ENCODE measurements around the gene BEX2.
"Not testable (repeated sequence)": the region's sequence is repeated elsewhere in the genome, so short reads cannot be mapped to it uniquely, and the experiment has no call there.

The BEX2 gene

DNA sequence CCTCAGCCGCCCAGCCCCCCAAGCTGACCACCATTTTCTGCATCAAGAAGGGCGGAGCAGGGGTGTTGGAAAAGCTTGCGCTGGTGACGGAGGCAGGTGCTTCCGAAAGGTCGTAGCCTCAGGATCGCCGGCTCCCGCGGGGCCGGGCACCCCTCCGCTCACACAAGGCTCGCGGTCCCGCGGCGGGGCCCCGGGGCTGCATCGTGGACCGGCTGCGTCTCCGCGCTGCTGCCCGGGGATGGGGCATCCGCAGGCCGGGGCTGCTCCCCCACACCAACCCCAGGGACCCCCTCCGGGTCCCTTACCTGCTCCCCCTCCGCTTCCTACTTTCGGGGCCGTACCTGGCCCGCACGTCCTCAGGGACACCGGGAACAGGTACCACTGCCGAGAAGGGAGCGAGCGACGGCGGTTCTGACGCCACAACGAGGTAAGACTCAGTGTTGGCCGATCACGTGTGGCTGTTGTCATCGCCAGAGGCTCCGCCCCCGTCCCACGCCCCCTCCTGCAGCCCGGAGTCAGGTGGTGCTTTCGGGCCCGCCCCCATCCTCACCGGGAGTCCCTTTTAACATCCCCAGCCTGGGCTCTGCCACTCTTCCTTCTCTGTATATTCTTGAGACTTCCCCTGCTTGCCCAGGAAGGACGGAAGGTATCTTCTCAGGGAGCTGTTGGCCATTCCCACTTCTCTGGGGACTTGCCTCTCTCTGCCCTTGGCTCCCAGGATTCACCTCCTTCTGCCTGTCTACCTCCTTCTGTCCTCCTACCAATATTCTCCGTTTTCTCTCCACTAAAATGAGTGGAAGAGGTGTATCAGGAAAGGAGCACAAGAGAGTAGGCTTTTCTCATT is at the start of gene BEX2:
TSS of gene BEX2 (minus strand) at position 436 of the 844 bp plus-strand sequence. CDS start 1,014 bp downstream, outside the sequence.
- H3K9ac ChIP-seq (ENCODE audit: low read length in 5 of 5) = no peak within 1 kb of the TSS
- no peak within 1 kb of the TSS for H3K27ac ChIP-seq (ENCODE audit: low read depth, low read length)
- no peaks in the 10 kb centered on the region for H3K36me3 ChIP-seq (ENCODE audit: control insufficient read depth in 5 of 5, insufficient read depth in 5 of 5, low read length in 5 of 5)
- no peaks in the 10 kb centered on the region for H3K9me3 ChIP-seq (ENCODE audit: control insufficient read depth in 5 of 5, low read length in 5 of 5)
- peak within 1 kb of the TSS; percentile 40 to 59 (median 56) for H3K4me3 ChIP-seq (ENCODE audit: low read depth in 1 of 5, low read length in 5 of 5)
- H3K27me3 ChIP-seq (ENCODE audit: control insufficient read depth in 5 of 5, insufficient read depth in 4 of 5, low read length in 5 of 5) = peaks cover 13 to 21% (median 15%) of the 10 kb centered on the region in 5 donors
- peaks cover 0 to 9% (median 4%) of the 10 kb centered on the region in 5 donors for H3K4me1 ChIP-seq (ENCODE audit: control insufficient read depth in 5 of 5, insufficient read depth in 5 of 5, low read length in 5 of 5)

DNA sequence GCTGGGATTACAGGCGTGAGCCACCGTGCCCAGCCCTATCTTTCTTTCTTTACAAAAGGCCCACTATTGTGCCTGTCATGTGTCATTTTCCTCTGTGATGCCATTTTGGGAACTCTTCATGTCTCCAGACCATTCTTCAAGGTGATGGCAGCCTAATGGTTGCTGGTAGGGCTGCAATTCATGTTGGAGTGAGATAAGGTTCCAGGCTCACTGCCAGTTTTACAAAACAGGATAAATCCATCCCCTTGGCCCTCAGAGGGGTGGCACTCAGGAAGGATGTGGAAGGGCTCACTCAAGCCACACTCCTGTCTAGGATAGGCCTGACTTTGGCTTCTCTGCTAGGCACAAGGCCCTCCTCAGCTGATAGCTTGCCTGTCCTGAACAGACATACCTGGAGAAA is 49.3 kb upstream of the BEX2 start:
- Histone ChIP-seq H3K9me3 (ENCODE audit: control insufficient read depth in 5 of 5, low read length in 5 of 5) (no peaks in the 10 kb centered on the region), H3K4me1 (ENCODE audit: control insufficient read depth in 5 of 5, insufficient read depth in 5 of 5, low read length in 5 of 5) (peaks cover 0 to 4% (median 0%) of the 10 kb centered on the region in 5 donors), H3K4me3 (ENCODE audit: low read depth in 1 of 5, low read length in 5 of 5) (no peak overlapping the region), H3K9ac (ENCODE audit: low read length in 5 of 5) (no peak overlapping the region), H3K36me3 (ENCODE audit: control insufficient read depth in 5 of 5, insufficient read depth in 5 of 5, low read length in 5 of 5) (no peaks in the 10 kb centered on the region), H3K27ac (ENCODE audit: low read depth, low read length) (no peak overlapping the region), H3K27me3 (ENCODE audit: control insufficient read depth in 5 of 5, insufficient read depth in 4 of 5, low read length in 5 of 5) (peaks cover 0 to 2% (median 0%) of the 10 kb centered on the region in 5 donors)

DNA sequence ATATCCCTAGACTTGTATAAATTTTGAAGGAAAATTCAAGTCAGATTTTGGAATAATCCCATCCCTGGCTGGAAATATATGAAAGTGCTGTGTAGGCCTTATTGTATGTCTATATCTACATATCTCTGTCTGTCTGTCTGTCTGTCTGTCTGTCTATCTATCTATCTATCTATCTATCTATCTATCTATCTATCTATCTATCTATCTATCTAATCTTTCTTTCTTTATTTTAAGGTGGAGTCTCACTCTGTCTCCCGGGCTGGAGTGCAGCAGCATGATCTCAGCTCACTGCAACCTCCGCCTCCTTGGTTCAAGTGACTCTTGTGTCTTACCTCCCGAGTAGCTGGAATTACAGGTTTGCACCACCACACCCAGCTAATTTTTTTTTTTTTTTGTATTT is 48.8 kb upstream of the BEX2 start:
- not testable (repeated sequence) for H3K9me3 ChIP-seq (ENCODE audit: control insufficient read depth in 5 of 5, low read length in 5 of 5); H3K27ac ChIP-seq (ENCODE audit: low read depth, low read length); H3K9ac ChIP-seq (ENCODE audit: low read length in 5 of 5); H3K4me1 ChIP-seq (ENCODE audit: control insufficient read depth in 5 of 5, insufficient read depth in 5 of 5, low read length in 5 of 5); H3K27me3 ChIP-seq (ENCODE audit: control insufficient read depth in 5 of 5, insufficient read depth in 4 of 5, low read length in 5 of 5); H3K36me3 ChIP-seq (ENCODE audit: control insufficient read depth in 5 of 5, insufficient read depth in 5 of 5, low read length in 5 of 5); H3K4me3 ChIP-seq (ENCODE audit: low read depth in 1 of 5, low read length in 5 of 5)

DNA sequence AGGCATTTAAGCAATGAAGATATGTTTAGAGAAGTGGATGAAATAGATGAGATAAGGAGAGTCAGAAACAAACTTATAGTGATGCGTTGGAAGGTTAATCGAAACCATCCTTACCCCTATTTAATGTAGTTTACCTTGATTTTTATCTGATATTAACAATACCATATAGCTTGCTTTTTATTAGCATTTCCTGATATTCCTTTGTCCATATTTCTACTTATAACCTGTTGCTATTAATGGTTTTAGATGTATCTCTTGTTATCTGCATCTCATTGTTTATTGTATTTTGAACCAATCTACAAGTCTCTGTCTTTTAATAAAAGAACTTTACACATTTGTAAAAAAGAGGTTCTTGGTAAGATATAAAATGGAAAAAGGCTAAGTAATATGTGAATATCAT is 47.1 kb upstream of the BEX2 start:
- peak overlapping the region; percentile 96 for H3K27ac ChIP-seq (ENCODE audit: low read depth, low read length)
- H3K4me3 ChIP-seq (ENCODE audit: low read depth in 1 of 5, low read length in 5 of 5) = peak overlapping the region in 1 of 5 donors; percentile 81
- H3K9me3 ChIP-seq (ENCODE audit: control insufficient read depth in 5 of 5, low read length in 5 of 5) = no peaks in the 10 kb centered on the region
- peaks cover 0 to 4% (median 0%) of the 10 kb centered on the region in 5 donors for H3K4me1 ChIP-seq (ENCODE audit: control insufficient read depth in 5 of 5, insufficient read depth in 5 of 5, low read length in 5 of 5)
- no peaks in the 10 kb centered on the region for H3K36me3 ChIP-seq (ENCODE audit: control insufficient read depth in 5 of 5, insufficient read depth in 5 of 5, low read length in 5 of 5)
- no peak overlapping the region for H3K9ac ChIP-seq (ENCODE audit: low read length in 5 of 5)
- peaks cover 0 to 2% (median 0%) of the 10 kb centered on the region in 5 donors for H3K27me3 ChIP-seq (ENCODE audit: control insufficient read depth in 5 of 5, insufficient read depth in 4 of 5, low read length in 5 of 5)

DNA sequence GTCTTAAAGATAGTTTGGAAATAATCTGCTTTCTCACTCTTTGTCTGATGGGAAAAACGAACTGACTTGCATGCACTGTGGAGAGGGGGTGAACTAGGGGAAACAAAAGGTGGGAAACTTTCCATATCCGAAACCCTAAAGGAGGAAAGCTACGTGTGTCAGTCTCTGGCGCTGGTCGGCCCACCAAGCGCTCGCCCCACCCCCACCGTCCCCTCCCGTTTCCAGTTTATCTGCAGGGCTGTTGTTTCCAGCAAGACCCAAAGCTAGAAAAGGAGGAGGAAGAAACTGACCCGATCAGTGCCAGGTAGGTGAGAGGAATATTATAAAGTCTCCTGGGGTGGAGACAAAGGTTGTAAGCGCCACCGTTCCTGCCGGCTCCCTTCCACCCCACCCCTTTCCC is 46.1 kb upstream of the BEX2 start:
- Histone ChIP-seq H3K4me1 (ENCODE audit: control insufficient read depth in 5 of 5, insufficient read depth in 5 of 5, low read length in 5 of 5) (peaks cover 0 to 4% (median 0%) of the 10 kb centered on the region in 5 donors), H3K27ac (ENCODE audit: low read depth, low read length) (peak overlapping the region; percentile 96), H3K36me3 (ENCODE audit: control insufficient read depth in 5 of 5, insufficient read depth in 5 of 5, low read length in 5 of 5) (no peaks in the 10 kb centered on the region), H3K9ac (ENCODE audit: low read length in 5 of 5) (peak overlapping the region; percentile 79 to 87 (median 83)), H3K4me3 (ENCODE audit: low read depth in 1 of 5, low read length in 5 of 5) (peak overlapping the region; percentile 72 to 91 (median 79)), H3K9me3 (ENCODE audit: control insufficient read depth in 5 of 5, low read length in 5 of 5) (no peaks in the 10 kb centered on the region), H3K27me3 (ENCODE audit: control insufficient read depth in 5 of 5, insufficient read depth in 4 of 5, low read length in 5 of 5) (peaks cover 0 to 2% (median 0%) of the 10 kb centered on the region in 5 donors)

DNA sequence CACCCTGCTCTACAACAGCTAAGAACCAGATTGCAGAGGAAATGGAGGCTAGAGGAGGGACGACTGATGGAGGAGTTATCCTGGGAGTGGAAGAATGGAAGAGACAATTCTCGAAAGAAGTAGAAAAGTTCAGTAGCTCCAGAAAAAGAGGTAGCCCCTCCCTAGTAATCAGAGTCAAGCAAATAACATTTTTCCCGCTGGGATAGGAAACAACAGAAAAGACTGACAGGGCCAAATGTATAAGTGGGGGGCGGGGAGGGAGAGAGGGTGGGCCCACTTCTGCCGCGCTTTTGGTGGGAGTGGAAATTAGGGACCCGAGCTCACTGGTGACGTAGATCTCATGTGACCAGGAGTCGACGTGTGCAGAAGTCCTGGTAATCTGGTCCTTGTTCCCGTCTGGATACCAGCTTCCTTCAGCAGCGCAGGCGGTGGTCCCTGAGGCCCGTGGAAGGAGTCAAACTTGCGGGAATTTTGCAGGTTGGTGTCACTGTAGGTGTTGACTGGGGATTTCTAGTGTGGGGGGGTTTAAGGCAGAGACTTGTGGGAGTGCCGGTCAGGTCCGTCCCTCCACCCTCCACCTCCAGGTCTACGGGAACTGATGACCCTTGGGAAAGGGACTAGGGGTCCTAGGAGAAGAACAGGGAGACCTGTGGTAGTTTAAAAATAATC is 45.5 kb upstream of the BEX2 start, which contains the start of gene TCEAL9:
TSS of gene TCEAL9 (plus strand) at position 377 of the 669 bp plus-strand sequence. CDS start 1,179 bp downstream, outside the sequence.
- peak within 1 kb of the TSS; percentile 72 to 91 (median 79) for H3K4me3 ChIP-seq (ENCODE audit: low read depth in 1 of 5, low read length in 5 of 5)
- no peaks in the 10 kb centered on the region for H3K36me3 ChIP-seq (ENCODE audit: control insufficient read depth in 5 of 5, insufficient read depth in 5 of 5, low read length in 5 of 5)
- H3K27me3 ChIP-seq (ENCODE audit: control insufficient read depth in 5 of 5, insufficient read depth in 4 of 5, low read length in 5 of 5) = peaks cover 0 to 2% (median 0%) of the 10 kb centered on the region in 5 donors
- peak within 1 kb of the TSS; percentile 96 for H3K27ac ChIP-seq (ENCODE audit: low read depth, low read length)
- peak within 1 kb of the TSS; percentile 79 to 87 (median 83) for H3K9ac ChIP-seq (ENCODE audit: low read length in 5 of 5)
- H3K9me3 ChIP-seq (ENCODE audit: control insufficient read depth in 5 of 5, low read length in 5 of 5) = no peaks in the 10 kb centered on the region
- H3K4me1 ChIP-seq (ENCODE audit: control insufficient read depth in 5 of 5, insufficient read depth in 5 of 5, low read length in 5 of 5) = peaks cover 0 to 4% (median 0%) of the 10 kb centered on the region in 5 donors

DNA sequence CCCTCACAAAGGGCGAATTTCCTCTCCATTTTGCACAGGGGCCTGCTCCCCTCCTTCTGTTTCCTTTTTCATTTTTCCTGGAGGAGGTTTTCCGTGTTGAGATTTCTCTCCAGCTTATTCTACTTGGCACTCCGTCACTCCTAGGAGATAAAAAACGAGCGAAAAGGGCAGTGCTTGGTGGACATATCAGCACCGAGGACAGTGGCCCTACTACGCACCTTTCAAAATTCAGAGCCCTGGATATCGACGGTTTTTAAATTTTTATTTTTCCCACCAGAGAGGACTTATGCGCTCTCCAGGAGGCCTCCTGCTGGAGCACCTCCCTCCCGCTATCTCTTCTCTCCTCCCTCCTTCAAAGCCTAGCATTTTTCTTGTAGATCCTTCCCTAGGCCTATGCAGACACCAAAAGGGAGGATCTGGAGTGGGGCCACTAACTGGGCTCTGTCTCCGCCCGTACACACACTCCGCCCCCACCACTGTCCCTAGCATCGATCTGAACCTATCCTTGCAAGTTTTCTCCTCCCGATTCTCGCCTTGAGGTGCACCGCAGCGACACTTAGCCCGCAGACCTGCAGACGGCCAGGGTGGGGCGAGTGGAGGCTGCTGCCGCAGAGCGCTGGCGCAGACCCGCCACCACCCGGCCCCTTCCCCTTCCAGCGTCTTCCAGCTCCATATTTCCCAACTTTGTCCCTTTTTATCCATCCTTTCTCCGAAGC is 37.0 kb upstream of the BEX2 start:
- peaks cover 12 to 19% (median 15%) of the 10 kb centered on the region in 5 donors for H3K27me3 ChIP-seq (ENCODE audit: control insufficient read depth in 5 of 5, insufficient read depth in 4 of 5, low read length in 5 of 5)
- no peak overlapping the region for H3K9ac ChIP-seq (ENCODE audit: low read length in 5 of 5)
- no peaks in the 10 kb centered on the region for H3K36me3 ChIP-seq (ENCODE audit: control insufficient read depth in 5 of 5, insufficient read depth in 5 of 5, low read length in 5 of 5)
- H3K9me3 ChIP-seq (ENCODE audit: control insufficient read depth in 5 of 5, low read length in 5 of 5) = no peaks in the 10 kb centered on the region
- H3K4me3 ChIP-seq (ENCODE audit: low read depth in 1 of 5, low read length in 5 of 5) = no peak overlapping the region
- peaks cover 0 to 1% (median 0%) of the 10 kb centered on the region in 5 donors for H3K4me1 ChIP-seq (ENCODE audit: control insufficient read depth in 5 of 5, insufficient read depth in 5 of 5, low read length in 5 of 5)
- no peak overlapping the region for H3K27ac ChIP-seq (ENCODE audit: low read depth, low read length)

DNA sequence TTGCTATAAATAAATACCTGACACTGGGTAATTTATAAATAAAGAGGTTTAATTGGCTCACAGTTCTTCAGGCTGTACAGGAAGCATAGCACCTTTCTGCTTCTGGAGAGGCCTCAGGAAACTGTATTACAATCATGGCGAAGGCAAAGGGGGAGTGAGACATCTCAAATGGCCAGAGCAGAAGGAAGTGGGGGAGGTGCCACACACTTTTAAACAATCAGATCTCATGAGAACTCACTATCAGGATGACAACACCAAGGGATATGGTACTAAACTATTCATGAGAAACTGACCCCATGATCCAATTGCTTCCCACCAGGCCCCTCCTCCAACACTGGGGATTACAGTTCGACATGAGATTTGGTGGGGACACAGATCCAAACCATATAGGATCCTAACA is 33.8 kb upstream of the BEX2 start:
- H3K9ac ChIP-seq (ENCODE audit: low read length in 5 of 5) = no peak overlapping the region
- H3K4me1 ChIP-seq (ENCODE audit: control insufficient read depth in 5 of 5, insufficient read depth in 5 of 5, low read length in 5 of 5) = peaks cover 0 to 1% (median 0%) of the 10 kb centered on the region in 5 donors
- no peak overlapping the region for H3K27ac ChIP-seq (ENCODE audit: low read depth, low read length)
- H3K4me3 ChIP-seq (ENCODE audit: low read depth in 1 of 5, low read length in 5 of 5) = no peak overlapping the region
- peaks cover 10 to 19% (median 15%) of the 10 kb centered on the region in 5 donors for H3K27me3 ChIP-seq (ENCODE audit: control insufficient read depth in 5 of 5, insufficient read depth in 4 of 5, low read length in 5 of 5)
- no peaks in the 10 kb centered on the region for H3K36me3 ChIP-seq (ENCODE audit: control insufficient read depth in 5 of 5, insufficient read depth in 5 of 5, low read length in 5 of 5)
- H3K9me3 ChIP-seq (ENCODE audit: control insufficient read depth in 5 of 5, low read length in 5 of 5) = no peaks in the 10 kb centered on the region

DNA sequence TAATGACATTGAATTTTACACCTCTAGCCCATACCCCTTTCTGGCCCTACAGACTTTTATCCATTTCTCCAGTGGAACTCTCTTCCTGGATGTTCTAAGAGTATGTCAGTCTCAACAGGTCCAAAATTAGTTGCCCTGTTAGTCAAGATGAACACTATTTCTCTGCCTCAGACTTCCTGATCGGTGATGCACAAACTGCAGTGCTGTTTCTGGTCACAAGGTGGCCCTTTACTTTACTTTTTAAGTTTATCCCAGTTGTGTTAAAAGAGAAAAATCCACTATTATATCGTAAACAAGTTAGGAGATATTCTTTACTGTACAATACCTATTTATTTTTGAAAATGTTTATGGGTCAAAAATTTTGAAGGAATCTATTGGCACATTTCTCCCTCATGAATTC is 32.3 kb upstream of the BEX2 start:
- Histone ChIP-seq H3K36me3 (ENCODE audit: control insufficient read depth in 5 of 5, insufficient read depth in 5 of 5, low read length in 5 of 5) (no peaks in the 10 kb centered on the region), H3K9me3 (ENCODE audit: control insufficient read depth in 5 of 5, low read length in 5 of 5) (no peaks in the 10 kb centered on the region), H3K27me3 (ENCODE audit: control insufficient read depth in 5 of 5, insufficient read depth in 4 of 5, low read length in 5 of 5) (peaks cover 5 to 20% (median 10%) of the 10 kb centered on the region in 5 donors), H3K4me1 (ENCODE audit: control insufficient read depth in 5 of 5, insufficient read depth in 5 of 5, low read length in 5 of 5) (peaks cover 0 to 1% (median 0%) of the 10 kb centered on the region in 5 donors), H3K9ac (ENCODE audit: low read length in 5 of 5) (no peak overlapping the region), H3K27ac (ENCODE audit: low read depth, low read length) (no peak overlapping the region), H3K4me3 (ENCODE audit: low read depth in 1 of 5, low read length in 5 of 5) (no peak overlapping the region)
